GM13976 (cell line): ENCODE results near the gene FHAD1.

ENCODE experiments used
- DNase-seq: peaks from one replicate; pipeline ENCODE4 v3.0.0; 2012; ENCODE audit warnings: low spot score
- in situ Hi-C: fragments of 300-500 bp; cut with MboI; formaldehyde crosslinking; loops from one replicate; pipeline ENCODE4 v1.12.0; 2022; ENCODE audit warnings: low sequenced_read_pairs, mixed read lengths, inconsistent platforms; ENCODE audit not compliant: unreplicated experiment
- TF ChIP-seq, protein P1 (sequence below): IDR thresholded peaks from 2 replicates; pipeline ENCODE4 v1.5.1; 2012; ENCODE audit warnings: borderline replicate concordance, mild to moderate bottlenecking; ENCODE audit not compliant: insufficient read depth; ENCODE audit errors: extremely low read depth, missing control alignments, control extremely low read depth

FHAD1 gene

DNA sequence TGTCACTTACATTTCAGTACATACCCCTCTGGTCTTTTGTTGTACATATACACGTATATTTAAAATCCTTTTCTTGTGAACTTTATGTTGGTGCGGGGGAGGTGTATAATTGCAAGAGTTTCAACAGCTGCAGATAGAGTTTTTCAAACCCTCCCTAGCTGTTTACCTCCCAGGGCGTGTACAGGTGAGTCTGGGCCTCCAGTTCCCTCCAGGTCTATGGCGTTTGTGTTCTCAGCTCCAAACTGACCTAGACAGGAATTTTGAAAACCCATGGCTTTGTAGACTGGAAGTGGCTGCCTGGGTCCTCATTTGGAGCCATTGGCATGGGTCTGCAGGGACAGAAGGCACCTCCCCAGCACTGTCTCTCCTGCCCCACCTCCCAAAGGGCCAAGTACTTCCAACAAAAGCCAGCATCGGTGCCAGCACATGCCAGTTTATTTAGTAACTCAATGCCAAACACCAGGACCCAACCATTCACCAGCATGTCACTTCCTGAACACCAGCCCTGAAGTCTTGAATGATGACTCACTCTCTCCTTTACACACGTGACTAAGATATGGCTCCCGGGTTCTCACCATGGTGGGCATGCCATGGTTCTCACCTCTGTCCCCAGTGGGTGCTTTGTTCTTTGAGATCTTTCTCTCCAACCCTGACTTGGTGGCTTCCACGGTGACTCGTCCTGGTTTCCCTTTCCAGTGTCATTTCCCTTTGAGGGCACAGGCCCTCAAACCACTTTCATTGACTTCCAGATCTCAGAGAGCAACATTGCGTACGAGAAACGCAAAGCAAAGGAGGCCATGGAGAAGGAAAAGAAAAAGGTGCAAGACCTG lies 105.3 kb downstream of the FHAD1 start:
- in situ Hi-C loops, result no loop called here
- TF ChIP-seq, protein P1, sequence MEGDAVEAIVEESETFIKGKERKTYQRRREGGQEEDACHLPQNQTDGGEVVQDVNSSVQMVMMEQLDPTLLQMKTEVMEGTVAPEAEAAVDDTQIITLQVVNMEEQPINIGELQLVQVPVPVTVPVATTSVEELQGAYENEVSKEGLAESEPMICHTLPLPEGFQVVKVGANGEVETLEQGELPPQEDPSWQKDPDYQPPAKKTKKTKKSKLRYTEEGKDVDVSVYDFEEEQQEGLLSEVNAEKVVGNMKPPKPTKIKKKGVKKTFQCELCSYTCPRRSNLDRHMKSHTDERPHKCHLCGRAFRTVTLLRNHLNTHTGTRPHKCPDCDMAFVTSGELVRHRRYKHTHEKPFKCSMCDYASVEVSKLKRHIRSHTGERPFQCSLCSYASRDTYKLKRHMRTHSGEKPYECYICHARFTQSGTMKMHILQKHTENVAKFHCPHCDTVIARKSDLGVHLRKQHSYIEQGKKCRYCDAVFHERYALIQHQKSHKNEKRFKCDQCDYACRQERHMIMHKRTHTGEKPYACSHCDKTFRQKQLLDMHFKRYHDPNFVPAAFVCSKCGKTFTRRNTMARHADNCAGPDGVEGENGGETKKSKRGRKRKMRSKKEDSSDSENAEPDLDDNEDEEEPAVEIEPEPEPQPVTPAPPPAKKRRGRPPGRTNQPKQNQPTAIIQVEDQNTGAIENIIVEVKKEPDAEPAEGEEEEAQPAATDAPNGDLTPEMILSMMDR, result no peak
- DNase-seq, result no peak

DNA sequence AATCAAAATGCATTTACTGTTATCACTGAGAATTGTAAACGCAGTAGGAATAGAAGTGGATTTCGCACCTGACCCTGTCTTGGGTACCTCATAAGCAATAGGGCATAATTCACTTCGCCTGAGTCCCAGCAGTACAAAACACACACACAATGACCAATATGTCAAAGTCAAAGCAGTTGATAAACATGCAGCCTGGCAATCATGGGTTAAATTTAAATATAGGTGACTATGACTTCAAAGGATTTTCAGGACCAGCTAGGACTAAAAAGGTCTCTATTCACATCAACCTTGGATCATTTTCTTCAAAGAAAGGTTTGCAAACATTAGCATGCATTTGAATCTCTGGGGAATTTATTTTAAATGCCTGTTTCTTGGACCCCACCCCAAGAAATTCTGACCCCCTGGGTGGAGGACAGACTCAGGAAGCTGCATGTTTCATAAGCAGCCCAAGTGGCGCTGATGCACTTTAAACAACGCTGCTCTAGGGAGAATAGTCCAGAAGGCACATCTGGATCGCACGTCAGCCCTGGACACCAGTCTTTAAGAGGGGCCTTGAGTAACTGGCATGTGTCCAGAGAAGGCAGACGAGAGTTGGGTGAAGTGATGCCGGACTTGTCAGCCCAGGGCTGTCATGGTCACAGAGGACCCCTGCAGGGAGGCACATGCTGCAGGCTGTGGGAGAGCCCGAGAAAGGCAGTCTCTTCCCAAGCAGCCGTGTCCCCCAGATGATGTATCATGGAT lies 107.0 kb downstream of the FHAD1 start:
- in situ Hi-C loops, result no loop called here
- TF ChIP-seq, protein P1, result no peak
- no peak for DNase-seq

GRCh38 chr1:15354580-15354965 lies 107.5 kb downstream of the FHAD1 start:
- DNase-seq, result no peak
- TF ChIP-seq, protein P1, result no peak
- in situ Hi-C loops, result no loop called here

DNA sequence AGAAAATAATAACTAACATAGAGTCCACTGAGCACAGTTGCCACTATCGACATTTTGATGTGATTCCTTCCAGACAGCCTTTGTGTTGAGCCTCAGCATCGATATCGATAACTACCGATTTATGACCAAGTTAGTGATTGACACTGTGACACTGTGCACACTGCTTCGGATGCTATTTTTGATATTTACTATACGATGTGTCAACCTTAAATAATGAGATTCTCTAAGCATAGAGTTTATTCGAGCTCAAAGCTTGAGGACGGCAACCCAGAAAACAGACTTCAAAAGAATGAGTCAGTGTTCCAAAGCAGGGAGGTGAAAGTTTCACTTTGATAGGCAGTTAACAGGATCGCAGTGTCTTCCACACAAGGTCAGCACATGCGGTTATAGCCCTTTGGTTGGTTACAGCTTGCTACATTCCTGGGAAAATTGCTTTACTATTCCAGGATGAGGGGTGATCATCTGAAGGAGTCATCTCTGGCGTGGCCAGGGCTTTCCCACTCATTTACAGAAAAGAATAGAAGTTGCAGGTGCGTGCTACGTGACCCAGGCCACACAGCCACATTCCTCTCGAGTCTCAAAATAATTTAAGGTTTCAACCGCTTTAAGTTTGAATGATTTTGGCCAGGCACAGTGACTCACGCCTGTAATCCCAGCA lies 109.1 kb downstream of the FHAD1 start:
- DNase-seq, result no peak
- in situ Hi-C loops, result no loop called here
- TF ChIP-seq, protein P1, result no peak

GRCh38 chr1:15357612-15358207 lies 110.7 kb downstream of the FHAD1 start:
- DNase-seq, result no peak
- TF ChIP-seq, protein P1, result no peak
- in situ Hi-C loops, result no loop called here

DNA sequence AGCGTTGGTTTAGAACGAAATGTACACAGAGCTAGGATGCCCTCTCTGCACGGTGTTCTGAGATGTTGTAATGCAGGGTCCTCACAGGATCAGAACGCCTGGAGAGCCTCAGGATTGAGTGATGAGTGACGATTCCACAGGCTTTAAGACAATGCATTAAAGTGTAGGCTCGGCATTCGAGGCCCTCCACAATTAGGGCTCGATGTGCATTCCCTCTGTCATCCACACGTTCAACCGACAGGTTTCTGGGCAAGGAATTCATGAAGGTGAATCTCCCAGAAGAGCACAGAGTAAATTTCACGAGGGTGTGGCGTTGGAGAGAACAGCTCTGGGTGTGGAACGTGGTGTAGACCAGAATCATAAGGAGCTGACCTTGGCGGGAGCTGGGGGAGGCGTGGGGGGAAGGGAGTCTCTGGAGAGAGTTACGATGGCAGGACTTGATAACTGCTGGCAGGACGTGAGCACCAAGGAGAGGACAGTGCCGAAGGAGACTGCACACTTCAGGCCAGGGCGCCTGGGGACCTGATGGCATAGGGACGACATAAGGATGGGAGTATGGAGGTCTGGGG lies 111.6 kb downstream of the FHAD1 start:
- in situ Hi-C loops, result no loop called here
- DNase-seq, result no peak
- TF ChIP-seq, protein P1, result no peak
